DOHH2 (cell line): ENCODE results near the gene AGA.

ENCODE experiments used
- CTCF ChIP-seq: fragments of 200-600 bp; sonication (generic); IDR thresholded peaks from one replicate; pipeline ENCODE4 v1.5.1; 2014; ENCODE audit warnings: antibody characterized with exemption, mild to moderate bottlenecking, low read depth, low read length; ENCODE audit not compliant: poor library complexity, severe bottlenecking
- EZH2phosphoT487 ChIP-seq: fragments of 200-600 bp; sonication (generic); IDR thresholded peaks from 2 replicates; pipeline ENCODE4 v1.6.1; 2017; ENCODE audit warnings: borderline replicate concordance, mild to moderate bottlenecking, antibody characterized with exemption, low read length, moderate library complexity, mixed read lengths

- TF ChIP-seq CTCF = no peak
- TF ChIP-seq EZH2phosphoT487 = no peak
Measured at GRCh38 chr4:177489471-177490246, 47.4 kb upstream of the AGA start.
